ENCODE measurements around the gene HS2ST1.

GRCh38 chr1:87017998-87018672, 103.7 kb downstream of the HS2ST1 start:
- TF ChIP-seq CTCF (IDR thresholded peaks at IDR 0.05) (no peak), EP300 (IDR thresholded peaks at IDR 0.05) (no peak), POLR2A (IDR thresholded peaks at IDR 0.05) (no peak)
